Esophagus muscularis mucosa (tissue), 4 donors: ENCODE results near the gene KRTAP10-3. TPM values are rescaled to one million over a fixed set of nuclear protein-coding genes. Genes with fewer than 3 reads are reported as not detected.

ENCODE experiments used
- DNase-seq: peaks from one replicate; pipeline ENCODE4 v3.0.0-alpha.2; 2017; ENCODE audit errors: extremely low spot score
- H3K27ac ChIP-seq, 4 donors: fragments of 200-600 bp; sonication (generic); replicated peaks in 1 of 4; 1 replicate in 3 of 4; 2 replicates in 1 of 4; pipeline ENCODE4 v1.5.1; 2016 to 2019; ENCODE audit warnings: mild to moderate bottlenecking in 1 of 4
- H3K27me3 ChIP-seq, 4 donors: fragments of 200-600 bp; sonication (generic); one replicate each; pipeline versions ENCODE4 v1.5.1 to v1.6.0; 2016 to 2019
- H3K36me3 ChIP-seq, 4 donors: fragments of 200-600 bp; sonication (generic); one replicate each; pipeline ENCODE4 v1.5.1; 2016 to 2019
- H3K4me1 ChIP-seq, 4 donors: fragments of 200-600 bp; sonication (generic); one replicate each; pipeline ENCODE4 v1.5.1; 2016 to 2019
- H3K4me3 ChIP-seq, 4 donors: fragments of 200-600 bp; sonication (generic); 1 replicate in 2 of 4; 2 replicates in 2 of 4; pipeline ENCODE4 v1.5.1; 2016 to 2019; ENCODE audit warnings: mild to moderate bottlenecking in 4 of 4, moderate library complexity in 1 of 4
- H3K9me3 ChIP-seq, 4 donors: fragments of 200-600 bp; sonication (generic); 1 replicate in 3 of 4; 2 replicates in 1 of 4; pipeline ENCODE4 v1.5.1; 2016 to 2019
- EP300 ChIP-seq: sonication (generic); formaldehyde crosslinking; IDR thresholded peaks from one replicate; pipeline ENCODE4 v1.6.1; 2017; ENCODE audit warnings: antibody characterized with exemption
- POLR2A ChIP-seq: fragments of 450-650 bp; IDR thresholded peaks from one replicate; pipeline ENCODE4 v1.6.1; 2017; ENCODE audit warnings: antibody characterized with exemption, moderate library complexity, mild to moderate bottlenecking, low read depth
- POLR2AphosphoS5 ChIP-seq, 2 donors: sonication (generic); formaldehyde crosslinking; IDR thresholded peaks; one replicate each; pipeline ENCODE4 v1.6.1; 2017; ENCODE audit warnings: antibody characterized with exemption in 2 of 2
- WGBS: methylation state at CpG from one replicate; pipeline ENCODE4 v1.1.5; 2018; 5-methylcytosine and 5-hydroxymethylcytosine counted together
- intact Hi-C: fragments of 100-400 bp; cut with DNase I; formaldehyde crosslinking; loops from one replicate; pipeline ENCODE4 v1.15.1; 2023
- total RNA-seq, 4 donors: library from RNA; depleted of rRNA; stranded (reverse); fragments of >200 nt; gene quantifications; one replicate each; pipeline versions ENCODE4 v1.1.0 to v1.2.1, GENCODE V29; 2016
- TF ChIP-seq, protein P1 (sequence below), 3 experiments: fragments of 200-600 bp in 2 of 3; fragments of 450-650 bp in 1 of 3; sonication (generic) in 2 of 3; IDR thresholded peaks; one replicate each; pipeline ENCODE4 v1.5.1; 2017 to 2019; ENCODE audit warnings: antibody characterized with exemption in 3 of 3, mild to moderate bottlenecking in 2 of 3, moderate library complexity in 1 of 3

Gene KRTAP10-3
- total RNA-seq, 4 donors from 2014 or later, result not detected

GRCh38 chr21:44589094-44589493, 30.5 kb upstream of the KRTAP10-3 start:
- WGBS, result 96% methylated on average over 2 of the region's 2 CpGs
- Histone ChIP-seq H3K4me3 (no peak overlapping the region), H3K27me3 (peaks cover 0 to 64% (median 0%) of the 10 kb centered on the region in 4 donors), H3K9me3 (no peaks in the 10 kb centered on the region), H3K27ac (no peak overlapping the region), H3K4me1 (peaks cover 0 to 5% (median 2%) of the 10 kb centered on the region in 4 donors), H3K36me3 (no peaks in the 10 kb centered on the region)
- TF ChIP-seq EP300 (no peak), POLR2A (no peak), POLR2AphosphoS5 (IDR thresholded peaks at IDR 0.05) (no peak)
- TF ChIP-seq, protein P1, sequence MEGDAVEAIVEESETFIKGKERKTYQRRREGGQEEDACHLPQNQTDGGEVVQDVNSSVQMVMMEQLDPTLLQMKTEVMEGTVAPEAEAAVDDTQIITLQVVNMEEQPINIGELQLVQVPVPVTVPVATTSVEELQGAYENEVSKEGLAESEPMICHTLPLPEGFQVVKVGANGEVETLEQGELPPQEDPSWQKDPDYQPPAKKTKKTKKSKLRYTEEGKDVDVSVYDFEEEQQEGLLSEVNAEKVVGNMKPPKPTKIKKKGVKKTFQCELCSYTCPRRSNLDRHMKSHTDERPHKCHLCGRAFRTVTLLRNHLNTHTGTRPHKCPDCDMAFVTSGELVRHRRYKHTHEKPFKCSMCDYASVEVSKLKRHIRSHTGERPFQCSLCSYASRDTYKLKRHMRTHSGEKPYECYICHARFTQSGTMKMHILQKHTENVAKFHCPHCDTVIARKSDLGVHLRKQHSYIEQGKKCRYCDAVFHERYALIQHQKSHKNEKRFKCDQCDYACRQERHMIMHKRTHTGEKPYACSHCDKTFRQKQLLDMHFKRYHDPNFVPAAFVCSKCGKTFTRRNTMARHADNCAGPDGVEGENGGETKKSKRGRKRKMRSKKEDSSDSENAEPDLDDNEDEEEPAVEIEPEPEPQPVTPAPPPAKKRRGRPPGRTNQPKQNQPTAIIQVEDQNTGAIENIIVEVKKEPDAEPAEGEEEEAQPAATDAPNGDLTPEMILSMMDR (IDR thresholded peaks at IDR 0.05), result no peak
- intact Hi-C loops, result no loop called here
- peak; percentile 45 for DNase-seq

DNA sequence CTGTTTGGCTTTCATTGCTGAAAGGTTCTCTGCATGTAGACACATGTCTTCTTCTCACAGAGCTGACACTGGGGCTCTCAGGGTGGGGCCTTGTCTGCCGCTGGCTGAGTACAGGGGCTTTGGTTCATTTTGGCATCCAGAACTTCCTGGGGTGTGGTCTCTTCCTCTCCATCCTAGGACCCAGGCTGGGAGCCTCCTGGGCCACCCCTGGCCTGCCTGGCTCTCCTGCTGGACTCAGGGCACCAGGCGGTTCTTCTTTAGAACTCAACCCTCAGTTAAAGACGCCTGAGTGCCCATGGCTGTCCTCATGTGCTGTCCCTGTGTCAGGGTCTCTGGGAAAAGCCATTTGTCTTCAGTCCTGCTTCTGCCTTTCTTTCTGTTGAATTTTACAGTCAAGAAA, 27.3 kb upstream of the KRTAP10-3 start:
- H3K27me3 ChIP-seq, result peaks cover 0 to 44% (median 0%) of the 10 kb centered on the region in 4 donors
- peak; percentile 47 for DNase-seq
- WGBS, result 89% methylated on average over 3 of the region's 3 CpGs
- peaks cover 0 to 14% (median 4%) of the 10 kb centered on the region in 4 donors for H3K9me3 ChIP-seq
- intact Hi-C loops, result no loop called here
- H3K4me3 ChIP-seq, result no peak overlapping the region
- no peaks in the 10 kb centered on the region for H3K36me3 ChIP-seq
- H3K4me1 ChIP-seq, result peaks cover 0 to 16% (median 5%) of the 10 kb centered on the region in 4 donors
- H3K27ac ChIP-seq, result no peak overlapping the region
- TF ChIP-seq, protein P1 (IDR thresholded peaks at IDR 0.05), result no peak
- no peak for TF ChIP-seq POLR2A
- TF ChIP-seq EP300, result no peak
- TF ChIP-seq POLR2AphosphoS5 (IDR thresholded peaks at IDR 0.05), result no peak

GRCh38 chr21:44583800-44584147, 25.2 kb upstream of the KRTAP10-3 start:
- Histone ChIP-seq H3K4me3 (no peak overlapping the region), H3K9me3 (peaks cover 0 to 22% (median 4%) of the 10 kb centered on the region in 4 donors), H3K4me1 (peaks cover 0 to 16% (median 5%) of the 10 kb centered on the region in 4 donors), H3K36me3 (no peaks in the 10 kb centered on the region), H3K27me3 (peaks cover 0 to 38% (median 0%) of the 10 kb centered on the region in 4 donors), H3K27ac (no peak overlapping the region)
- intact Hi-C loops, result no loop called here
- WGBS, result 67% methylated on average over 6 of the region's 6 CpGs
- no peak for DNase-seq
- TF ChIP-seq, protein P1 (IDR thresholded peaks at IDR 0.05), result no peak
- TF ChIP-seq EP300 (no peak), POLR2AphosphoS5 (IDR thresholded peaks at IDR 0.05) (no peak), POLR2A (no peak)

DNA sequence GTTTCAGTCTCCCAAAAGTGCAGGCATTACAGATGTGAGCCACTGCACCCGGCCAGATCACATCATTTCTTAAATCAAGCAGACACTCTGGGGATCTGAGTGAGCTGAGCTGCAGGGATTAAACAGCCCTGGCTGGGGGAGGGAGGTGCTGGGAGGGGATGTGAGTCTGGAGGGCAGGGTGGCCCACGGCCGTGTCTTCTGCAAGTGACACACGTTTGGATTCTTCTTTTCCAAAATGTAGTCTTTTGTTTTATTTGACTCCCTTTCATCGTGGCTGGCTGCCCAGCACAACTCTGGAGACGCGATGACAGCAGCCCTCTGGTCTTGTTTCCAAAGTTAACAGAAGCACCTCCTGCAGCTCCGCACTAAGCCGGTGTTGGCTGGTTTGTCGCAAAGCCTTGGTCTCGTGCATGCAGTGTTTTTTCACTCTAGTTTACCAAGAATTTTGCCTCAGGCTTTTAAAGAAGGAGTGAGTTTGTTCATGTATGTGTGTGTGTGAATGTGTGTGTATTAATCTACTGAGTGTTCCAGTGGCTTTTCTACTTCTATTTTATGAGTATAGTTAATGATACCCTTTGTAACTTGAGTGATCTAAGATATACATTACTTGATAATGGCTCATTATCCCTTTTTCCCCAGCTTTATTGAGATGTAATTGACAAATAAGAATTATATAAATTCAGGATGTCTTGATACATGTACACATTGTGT, 24.6 kb upstream of the KRTAP10-3 start:
- DNase-seq, result peak; percentile 80
- no peak overlapping the region for H3K27ac ChIP-seq
- H3K36me3 ChIP-seq, result no peaks in the 10 kb centered on the region
- H3K4me1 ChIP-seq, result peaks cover 0 to 16% (median 5%) of the 10 kb centered on the region in 4 donors
- peaks cover 0 to 38% (median 0%) of the 10 kb centered on the region in 4 donors for H3K27me3 ChIP-seq
- intact Hi-C loops, result no loop called here
- 20% methylated on average over 11 of the region's 11 CpGs for WGBS
- TF ChIP-seq POLR2A, result no peak
- no peak for TF ChIP-seq EP300
- TF ChIP-seq, protein P1 (IDR thresholded peaks at IDR 0.05), result no peak
- no peak for TF ChIP-seq POLR2AphosphoS5 (IDR thresholded peaks at IDR 0.05)
- peaks cover 0 to 22% (median 4%) of the 10 kb centered on the region in 4 donors for H3K9me3 ChIP-seq
- no peak overlapping the region for H3K4me3 ChIP-seq
